Stimulated activated CD4-positive, alpha-beta T cell treated with anti-CD3 and anti-CD28 coated beads, Interleukin-15, amount 100 ng/mL, for 24 hours (primary cell): ENCODE data around the gene CLDN20.
"Not testable (repeated sequence)": the region's sequence is repeated elsewhere in the genome, so short reads cannot be mapped to it uniquely, and the experiment has no call there.

Source experiments
- DNase-seq: peaks from one replicate; pipeline ENCODE4 v3.0.0-alpha.2; 2020

CLDN20 gene

DNA sequence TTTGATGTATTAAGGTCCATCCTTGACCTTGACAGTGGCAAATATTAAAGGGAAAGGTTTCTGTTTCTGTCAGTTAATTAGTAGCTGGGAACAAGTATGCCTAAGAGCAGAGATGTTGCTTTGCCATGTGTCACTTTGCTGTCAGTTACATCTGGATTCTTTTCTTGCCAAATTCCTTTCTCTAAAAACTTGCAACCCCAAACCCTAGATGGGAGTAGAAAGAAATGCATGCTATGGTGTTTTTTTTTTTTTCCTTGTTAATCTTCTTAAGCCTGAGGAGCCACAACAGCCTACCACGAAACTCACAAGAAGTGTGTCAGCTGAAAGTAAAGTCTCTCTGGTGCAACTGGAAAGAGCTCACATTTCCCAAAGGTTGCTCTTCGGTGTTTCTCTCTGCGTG lies 18.0 kb upstream of the CLDN20 start:
- DNase-seq: no peak

- no peak for DNase-seq
Observed at GRCh38 chr6:155246825-155247224, 17.0 kb upstream of the CLDN20 start.

GRCh38 chr6:155247618-155248007 lies 16.2 kb upstream of the CLDN20 start:
- DNase-seq: no peak

DNA sequence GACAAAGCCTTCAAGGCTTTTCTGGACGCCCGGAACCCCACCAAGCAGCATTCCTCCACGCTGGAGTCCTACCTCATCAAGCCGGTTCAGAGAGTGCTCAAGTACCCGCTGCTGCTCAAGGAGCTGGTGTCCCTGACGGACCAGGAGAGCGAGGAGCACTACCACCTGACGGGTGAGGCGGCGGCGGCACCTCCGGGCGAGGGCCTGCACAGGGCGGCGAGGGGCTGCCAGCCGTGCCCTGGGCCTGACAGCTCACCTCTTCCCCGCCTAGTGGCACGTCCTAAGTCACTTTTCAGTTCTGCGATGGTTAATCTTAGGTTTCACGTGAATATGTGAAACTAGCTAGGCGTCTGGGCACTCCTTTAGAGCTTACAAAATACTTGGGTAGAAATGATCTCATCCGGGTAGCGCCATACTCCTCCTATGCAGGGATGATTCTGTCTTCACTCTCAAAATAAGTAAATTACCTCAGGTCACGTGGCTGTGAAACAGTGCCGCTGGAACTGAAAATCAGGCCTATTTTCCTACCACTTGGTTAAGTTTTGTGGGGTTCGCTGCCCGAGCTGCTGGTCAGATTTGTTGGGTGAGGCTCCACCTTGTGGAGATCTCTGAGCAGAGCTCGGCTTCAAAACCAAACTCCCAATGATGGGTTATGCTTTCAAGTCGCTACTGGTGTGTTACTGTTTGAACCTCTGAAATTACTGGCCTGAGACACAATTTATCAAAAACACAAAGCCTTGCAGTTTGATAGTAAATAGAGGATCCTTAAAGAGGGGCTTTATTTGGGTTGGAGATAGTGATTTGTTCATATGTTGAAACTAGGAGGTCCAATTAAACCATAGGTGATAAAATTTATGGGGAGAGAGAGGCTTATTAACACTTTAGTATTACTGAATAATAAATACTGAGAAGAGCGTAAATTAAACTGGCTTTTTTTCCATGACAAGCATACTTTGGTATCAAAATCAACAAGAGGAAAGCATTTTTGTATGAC lies 15.5 kb upstream of the CLDN20 start:
- peak; percentile 37 for DNase-seq

GRCh38 chr6:155250701-155251381 lies 13.0 kb upstream of the CLDN20 start:
- no peak for DNase-seq

- no peak for DNase-seq
Observed at GRCh38 chr6:155252581-155252980, 11.2 kb upstream of the CLDN20 start.

- no peak for DNase-seq
Observed at GRCh38 chr6:155253337-155253736, 10.5 kb upstream of the CLDN20 start.

- no peak for DNase-seq
Observed at GRCh38 chr6:155254139-155254538, 9.7 kb upstream of the CLDN20 start.

DNA sequence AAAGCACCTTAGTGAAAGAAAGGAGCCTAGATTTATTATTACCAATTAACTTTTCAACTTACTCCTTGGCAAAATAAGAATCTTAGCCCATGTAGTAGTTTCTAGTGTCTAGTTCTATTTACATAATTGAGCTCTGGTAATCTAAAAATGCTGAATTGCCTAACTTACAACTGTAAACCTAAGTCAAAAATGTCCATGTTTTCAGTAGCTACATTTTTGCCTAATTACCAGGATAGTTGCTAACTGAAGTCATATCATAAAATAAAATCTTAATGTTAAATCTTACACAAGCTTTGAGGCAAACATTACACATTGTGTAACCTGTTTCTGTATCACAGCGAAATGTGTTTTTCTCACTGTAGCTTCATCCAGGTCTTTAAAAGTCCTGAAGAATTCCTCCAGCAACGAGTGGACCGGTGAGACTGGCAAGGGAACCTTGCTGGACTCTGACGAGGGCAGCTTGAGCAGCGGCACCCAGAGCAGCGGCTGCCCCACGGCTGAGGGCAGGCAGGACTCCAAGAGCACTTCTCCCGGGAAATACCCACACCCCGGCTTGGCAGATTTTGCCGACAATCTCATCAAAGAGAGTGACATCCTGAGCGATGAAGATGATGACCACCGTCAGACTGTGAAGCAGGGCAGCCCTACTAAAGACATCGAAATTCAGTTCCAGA lies 7.6 kb upstream of the CLDN20 start:
- no peak for DNase-seq

- no peak for DNase-seq
Observed at GRCh38 chr6:155257796-155258195, 6.0 kb upstream of the CLDN20 start.

DNA sequence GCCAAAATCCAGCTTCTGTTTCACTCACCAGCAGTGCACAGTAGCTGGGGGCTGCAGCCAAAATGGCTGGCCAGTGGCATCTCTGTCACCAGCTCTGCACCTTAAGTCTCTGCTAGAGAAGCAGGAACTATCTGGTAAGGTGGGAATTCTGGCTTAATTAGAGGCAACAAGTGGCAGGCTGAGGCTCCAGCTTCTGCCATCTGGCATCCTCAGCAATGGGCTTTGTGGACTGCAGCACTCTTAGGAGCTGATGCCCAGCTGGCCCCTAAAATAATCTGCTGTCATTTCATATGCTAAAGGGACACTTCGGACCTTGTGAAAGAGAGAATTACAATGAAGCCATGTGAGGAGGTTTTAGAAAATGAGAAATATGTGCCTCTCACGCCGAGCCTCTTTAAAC lies 4.6 kb upstream of the CLDN20 start:
- no peak for DNase-seq

- DNase-seq: no peak
Observed at GRCh38 chr6:155259897-155260296, 3.9 kb upstream of the CLDN20 start.

DNA sequence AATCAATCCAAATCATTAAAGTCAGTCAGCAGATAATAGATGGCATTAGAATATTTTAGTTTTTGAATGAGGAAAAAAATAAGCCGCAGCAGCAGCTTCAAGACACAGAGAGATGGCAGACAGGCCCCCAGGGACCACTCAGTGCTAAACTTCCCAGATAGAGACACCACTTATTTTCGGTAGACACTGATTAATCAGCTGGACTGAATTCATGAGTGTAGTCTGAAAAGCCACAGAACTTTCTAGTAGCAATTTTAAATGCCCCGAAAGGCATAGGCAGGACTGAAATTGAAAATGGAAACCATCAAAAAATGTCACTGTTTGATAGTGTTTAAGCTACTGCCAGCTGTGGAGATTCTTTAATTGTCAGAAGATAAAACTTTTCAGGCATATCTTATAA lies 3.1 kb upstream of the CLDN20 start:
- no peak for DNase-seq

DNA sequence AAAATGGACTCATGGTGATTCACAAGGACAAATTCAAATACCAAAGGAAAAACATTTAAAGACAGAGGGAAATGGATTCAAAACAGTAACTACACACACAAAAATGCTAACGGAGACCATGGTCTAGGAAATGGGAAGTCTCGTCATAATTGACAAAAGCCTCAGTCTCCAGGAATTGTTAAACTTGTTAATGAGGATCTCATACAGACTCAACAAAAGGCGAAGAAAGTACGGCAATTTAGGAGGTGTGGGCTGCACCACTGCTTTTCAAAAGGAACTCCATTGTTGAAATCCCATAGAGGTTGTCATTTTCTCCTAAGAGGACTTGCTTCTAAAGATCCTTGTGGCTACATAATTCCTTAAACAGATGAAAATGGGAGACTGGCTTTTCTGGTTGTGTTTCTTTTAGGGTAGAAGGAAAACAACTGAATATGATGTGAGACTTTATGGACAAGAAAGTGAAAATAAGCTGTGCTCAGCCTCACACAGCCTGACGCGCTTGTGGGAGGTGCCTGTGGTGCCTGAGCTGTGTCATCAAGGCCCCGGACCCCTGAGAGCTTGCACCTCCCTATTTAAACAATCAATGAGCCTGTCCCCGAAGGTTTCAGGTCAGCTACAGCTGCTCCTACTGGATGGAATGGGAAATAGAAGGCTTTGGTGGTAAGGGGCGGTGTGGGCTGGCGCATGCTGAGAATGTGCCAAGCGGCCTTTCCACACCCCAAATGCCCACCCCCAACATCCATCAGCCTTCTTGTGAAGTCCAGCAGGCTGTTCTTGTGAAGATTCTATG lies 2.5 kb upstream of the CLDN20 start:
- no peak for DNase-seq

GRCh38 chr6:155262655-155263054 lies 1.2 kb upstream of the CLDN20 start:
- DNase-seq: no peak

DNA sequence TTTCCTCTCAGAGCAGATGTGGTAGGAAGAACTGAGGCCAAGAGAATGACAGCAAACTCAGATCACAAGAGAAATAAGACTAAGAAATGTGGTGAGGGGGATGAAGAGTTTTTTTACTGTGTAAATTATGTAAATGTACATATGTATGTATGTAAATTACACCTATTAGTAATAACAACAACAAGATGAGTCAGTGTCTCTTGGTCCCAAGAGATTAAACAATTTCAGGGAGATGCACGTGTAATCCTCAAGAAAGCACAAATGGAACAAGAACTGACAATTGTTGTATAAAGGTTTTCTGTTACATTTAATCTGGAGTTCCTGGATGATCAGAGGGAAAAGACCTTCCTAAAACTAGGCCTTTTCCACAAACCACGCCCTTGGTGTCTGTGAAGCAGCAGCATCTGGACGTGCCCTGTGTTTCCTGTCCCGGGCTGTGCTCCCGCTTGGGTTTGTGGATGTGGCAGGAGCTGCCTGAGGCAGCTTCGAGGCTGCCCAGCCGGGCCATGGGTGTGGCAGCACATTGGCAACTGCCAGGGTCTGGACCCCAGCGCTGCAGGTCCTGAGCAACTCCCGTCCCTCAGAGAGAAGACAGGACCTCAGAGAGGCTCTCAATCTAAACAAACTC lies 994 bp downstream of the CLDN20 start:
- DNase-seq: no peak

DNA sequence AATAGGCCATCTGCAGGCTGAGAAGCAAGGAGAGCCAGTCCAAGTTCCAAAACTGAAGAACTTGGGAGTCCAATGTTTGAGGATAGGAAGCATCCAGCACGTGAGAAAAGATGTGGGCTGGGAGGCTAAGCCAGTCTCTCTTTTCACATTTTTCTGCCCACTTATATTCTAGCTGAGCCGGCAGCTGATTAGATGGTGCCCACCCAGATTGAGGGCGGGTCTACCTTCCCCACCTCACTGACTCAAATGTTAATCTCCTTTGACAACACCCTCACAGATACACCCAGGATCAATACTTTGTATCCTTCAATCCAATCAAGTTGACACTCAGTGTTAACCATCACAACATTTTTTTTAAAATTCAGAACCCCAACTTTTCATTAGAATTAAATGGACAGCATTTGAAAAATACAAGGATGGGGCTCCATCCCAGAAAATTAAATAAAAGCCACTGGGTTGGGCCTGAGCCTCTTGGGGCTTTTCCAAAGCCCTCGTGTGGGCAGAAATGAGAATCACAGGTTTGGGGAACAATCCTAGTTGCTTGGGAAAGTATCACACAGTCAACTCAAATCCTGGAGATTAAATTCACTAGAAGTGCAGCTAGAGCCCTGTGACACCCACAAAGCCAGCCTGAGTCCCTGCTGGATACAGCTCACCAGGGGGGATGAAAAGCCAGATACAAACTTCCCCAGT lies 2.2 kb downstream of the CLDN20 start:
- no peak for DNase-seq

DNA sequence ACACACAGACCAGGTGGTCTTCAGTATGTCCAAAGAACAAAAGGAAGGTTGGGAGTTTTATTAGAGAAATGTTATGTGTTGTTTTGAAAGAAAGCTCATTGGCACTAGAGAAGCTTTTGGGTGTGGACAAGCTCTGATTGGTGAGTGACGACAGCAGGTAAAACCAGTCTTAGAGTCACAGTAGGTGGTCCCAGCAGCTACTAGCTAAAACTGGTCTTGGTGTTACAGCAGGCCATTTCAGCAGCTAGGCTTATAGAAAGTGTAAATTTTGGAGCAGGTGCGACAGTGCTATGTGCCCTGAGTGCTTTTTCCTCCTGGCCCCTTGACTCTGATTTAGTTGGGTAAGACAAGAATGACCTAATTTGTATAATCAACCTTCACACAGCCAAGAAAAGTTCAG lies 3.6 kb downstream of the CLDN20 start:
- DNase-seq: no peak

DNA sequence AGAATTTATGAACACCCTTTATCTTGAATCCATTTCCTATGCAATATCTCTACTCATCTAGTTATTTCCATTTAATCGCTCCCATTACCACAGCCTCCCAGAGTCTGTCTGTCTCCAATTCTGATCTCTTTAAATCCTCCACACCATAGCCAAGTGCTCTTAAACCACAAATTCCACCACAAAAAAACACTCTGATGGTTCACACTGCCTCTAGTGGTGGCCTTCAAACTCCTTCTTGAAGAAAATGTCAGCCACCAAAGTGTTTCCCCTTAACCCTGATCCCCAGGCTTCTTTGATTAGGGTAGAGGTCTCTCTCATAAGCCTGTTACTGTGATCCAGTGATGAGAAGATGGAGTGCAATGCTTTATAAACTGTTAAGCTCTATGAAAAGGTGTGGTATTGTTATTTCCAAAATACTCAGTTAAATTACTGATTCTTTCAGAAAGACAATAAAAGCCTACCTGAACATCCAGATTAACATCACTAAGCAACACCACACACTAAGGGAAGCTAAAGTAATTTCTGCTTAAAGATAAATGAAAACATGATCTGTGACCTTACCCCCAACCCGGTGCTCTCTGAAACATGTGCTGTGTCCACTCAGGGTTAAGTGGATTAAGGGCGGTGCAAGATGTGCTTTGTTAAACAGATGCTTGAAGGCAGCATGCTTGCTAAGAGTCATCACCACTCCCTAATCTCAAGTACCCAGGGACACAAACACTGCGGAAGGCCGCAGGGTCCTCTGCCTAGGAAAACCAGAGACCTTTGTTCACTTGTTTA lies 4.5 kb downstream of the CLDN20 start:
- DNase-seq: not testable (repeated sequence)

DNA sequence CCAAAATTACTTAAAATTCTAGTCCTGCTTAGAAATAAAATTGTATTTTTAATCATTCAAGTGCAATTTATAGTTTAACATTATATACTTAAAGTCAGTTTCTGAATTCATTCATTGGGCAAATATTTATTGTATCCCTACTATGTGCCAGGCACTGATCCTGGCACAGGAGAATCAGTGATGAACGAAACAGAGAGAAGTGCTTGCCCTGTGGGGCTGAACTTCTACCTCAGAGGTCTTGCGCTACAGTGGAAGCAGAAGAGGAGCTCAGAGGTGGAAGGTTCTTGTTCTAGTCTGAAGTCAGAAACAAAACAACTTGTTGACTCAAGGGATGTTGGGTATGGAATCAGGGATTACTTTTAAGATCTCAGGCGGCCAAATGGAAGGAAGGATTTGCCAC lies 6.0 kb downstream of the CLDN20 start:
- DNase-seq: no peak

GRCh38 chr6:155270561-155271091 lies 6.8 kb downstream of the CLDN20 start:
- DNase-seq: no peak
